GM12874 (cell line): ENCODE measurements around the gene CDHR3.

Experiments
- TF ChIP-seq, protein P1 (sequence below): IDR thresholded peaks from 2 replicates; pipeline ENCODE4 v1.5.1; 2011; ENCODE audit warnings: low read depth, mild to moderate bottlenecking, control low read depth, low read length, moderate library complexity; ENCODE audit not compliant: insufficient read depth

Gene CDHR3

DNA sequence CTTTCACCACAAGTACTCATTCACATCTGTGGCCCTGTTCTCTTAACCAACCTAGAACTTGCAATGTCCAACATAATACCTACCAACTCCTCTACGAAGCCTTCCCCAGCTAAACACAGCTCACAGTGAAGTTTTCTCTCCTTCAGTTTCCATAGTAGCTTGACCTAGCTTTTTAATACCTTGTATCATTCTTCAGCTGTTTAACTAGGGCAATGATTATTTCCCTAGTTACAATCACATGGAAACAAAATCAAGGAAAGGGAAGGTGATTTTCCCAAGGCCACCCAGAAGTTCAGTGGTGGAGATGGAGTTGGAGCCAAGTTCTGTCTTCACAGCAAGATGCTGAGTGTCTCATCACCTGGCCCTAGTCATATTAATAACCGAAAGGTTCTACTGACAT, 16.3 kb downstream of the CDHR3 start:
- TF ChIP-seq, protein P1, sequence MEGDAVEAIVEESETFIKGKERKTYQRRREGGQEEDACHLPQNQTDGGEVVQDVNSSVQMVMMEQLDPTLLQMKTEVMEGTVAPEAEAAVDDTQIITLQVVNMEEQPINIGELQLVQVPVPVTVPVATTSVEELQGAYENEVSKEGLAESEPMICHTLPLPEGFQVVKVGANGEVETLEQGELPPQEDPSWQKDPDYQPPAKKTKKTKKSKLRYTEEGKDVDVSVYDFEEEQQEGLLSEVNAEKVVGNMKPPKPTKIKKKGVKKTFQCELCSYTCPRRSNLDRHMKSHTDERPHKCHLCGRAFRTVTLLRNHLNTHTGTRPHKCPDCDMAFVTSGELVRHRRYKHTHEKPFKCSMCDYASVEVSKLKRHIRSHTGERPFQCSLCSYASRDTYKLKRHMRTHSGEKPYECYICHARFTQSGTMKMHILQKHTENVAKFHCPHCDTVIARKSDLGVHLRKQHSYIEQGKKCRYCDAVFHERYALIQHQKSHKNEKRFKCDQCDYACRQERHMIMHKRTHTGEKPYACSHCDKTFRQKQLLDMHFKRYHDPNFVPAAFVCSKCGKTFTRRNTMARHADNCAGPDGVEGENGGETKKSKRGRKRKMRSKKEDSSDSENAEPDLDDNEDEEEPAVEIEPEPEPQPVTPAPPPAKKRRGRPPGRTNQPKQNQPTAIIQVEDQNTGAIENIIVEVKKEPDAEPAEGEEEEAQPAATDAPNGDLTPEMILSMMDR, result no peak

GRCh38 chr7:105980645-105981396, 17.8 kb downstream of the CDHR3 start:
- TF ChIP-seq, protein P1, result no peak

DNA sequence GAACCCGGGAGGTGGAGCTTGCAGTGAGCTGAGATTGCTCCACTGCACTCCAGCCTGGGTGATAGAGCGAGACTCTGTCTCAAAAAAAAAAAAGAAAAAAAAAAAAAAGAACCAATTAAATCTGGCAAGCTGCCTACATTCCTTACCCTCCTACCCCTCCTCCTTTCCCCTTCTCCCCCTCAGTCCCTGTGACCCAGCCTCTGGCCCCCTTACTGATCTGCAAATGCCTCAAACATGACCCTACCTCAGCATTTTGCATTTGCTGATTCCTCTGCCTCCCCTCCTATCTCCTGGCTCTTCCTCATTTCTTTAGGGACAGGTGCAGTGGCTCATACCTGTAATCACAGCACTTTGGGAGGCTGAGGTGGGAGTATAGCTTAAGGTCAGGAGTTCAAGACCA, 19.3 kb downstream of the CDHR3 start:
- TF ChIP-seq, protein P1, result no peak

DNA sequence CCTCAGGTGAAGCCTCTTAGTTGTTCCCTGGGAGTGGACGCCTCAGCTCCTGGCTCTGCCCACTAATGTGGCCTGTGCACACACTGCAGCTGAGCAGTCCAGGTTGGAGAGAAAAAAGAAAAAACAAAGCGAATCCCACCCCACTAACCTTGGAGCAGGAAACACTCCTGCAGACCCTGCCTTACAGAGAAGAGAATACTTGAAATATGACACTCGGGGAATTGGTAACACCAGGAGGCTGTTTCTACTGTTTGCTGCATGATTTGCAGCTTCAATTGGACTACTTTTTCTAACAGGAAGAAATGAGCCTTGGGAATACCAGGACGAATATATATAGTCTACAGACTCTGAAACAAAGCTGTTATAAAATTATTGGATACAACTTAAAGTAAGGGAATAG, 22.2 kb downstream of the CDHR3 start:
- TF ChIP-seq, protein P1, result no peak

DNA sequence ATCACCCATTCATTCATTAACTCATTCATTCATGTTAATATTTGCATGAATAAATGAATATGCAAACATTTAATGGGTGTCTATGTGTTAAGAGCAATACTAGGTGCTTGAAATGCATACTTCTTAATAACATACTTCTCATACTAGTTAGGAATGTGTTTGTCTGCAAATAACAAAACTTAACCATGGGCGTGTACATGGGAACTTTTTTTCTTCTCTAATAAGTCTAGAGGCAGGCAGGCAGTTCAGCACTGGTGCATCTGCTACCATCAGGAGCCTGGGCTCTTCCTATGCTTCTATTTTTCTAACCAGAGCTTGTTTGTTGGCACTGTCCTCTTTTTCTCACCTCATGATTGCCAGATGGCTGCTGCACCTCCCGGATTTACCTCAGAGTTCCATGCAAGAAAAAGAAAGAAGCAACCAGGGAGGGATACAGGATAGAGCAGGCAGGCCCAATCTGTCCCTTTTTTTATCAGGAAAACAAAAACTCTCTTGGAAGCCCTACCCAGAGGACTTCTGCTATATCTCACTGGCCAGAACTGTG, 22.7 kb downstream of the CDHR3 start:
- TF ChIP-seq, protein P1, result no peak

GRCh38 chr7:105987046-105987445, 24.0 kb downstream of the CDHR3 start:
- TF ChIP-seq, protein P1, result no peak

DNA sequence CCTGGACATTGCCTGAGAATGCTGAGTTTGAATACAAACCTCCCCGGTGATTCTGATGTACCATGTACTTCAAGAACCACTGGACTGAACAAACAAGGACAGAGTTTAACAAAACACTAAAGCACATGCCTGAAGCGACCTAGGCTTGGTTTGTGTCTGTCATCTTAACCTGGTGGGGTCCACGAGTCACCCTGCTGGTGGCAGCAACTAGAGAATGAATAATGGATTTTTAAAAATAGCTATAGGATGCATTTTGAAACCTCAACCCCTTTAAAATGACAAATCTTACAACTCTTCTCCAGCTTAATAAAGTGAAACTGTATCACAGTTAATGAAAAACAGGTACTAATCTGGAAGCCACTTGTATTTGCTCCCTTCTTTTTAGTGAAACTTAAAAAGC, 25.2 kb downstream of the CDHR3 start:
- TF ChIP-seq, protein P1, result no peak
